Activated CD4-positive, alpha-beta memory T cell treated with anti-CD3 and anti-CD28 coated beads for 36 hours (primary cell): Measurements from ENCODE around the gene ZNF608. TPM values are rescaled to one million over a fixed set of nuclear protein-coding genes. Genes with fewer than 3 reads are reported as not detected.

Experiments used
- CTCF ChIA-PET: fragments of 350-600 bp; sonication (Branson Sonifier 250); formaldehyde crosslinking; loops from one replicate; lab custom pipeline; 2021; ENCODE audit warnings: antibody characterized with exemption, inconsistent platforms; lab: Charles Lee
- POLR2A ChIA-PET: fragments of 350-600 bp; sonication (Branson Sonifier 250); formaldehyde crosslinking; loops from one replicate; lab custom pipeline; 2021; ENCODE audit warnings: antibody characterized with exemption; lab: Charles Lee
- DNase-seq: peaks from one replicate; pipeline ENCODE4 v3.0.0-alpha.2; 2020
- H3K27ac Mint-ChIP-seq: one replicate; pipeline ENCODE4 v1.8.0; 2021; ENCODE audit warnings: mixed read lengths
- H3K27me3 Mint-ChIP-seq: one replicate; pipeline ENCODE4 v1.8.0; 2021; ENCODE audit warnings: mixed read lengths
- H3K36me3 Mint-ChIP-seq: one replicate; pipeline ENCODE4 v1.8.0; 2021; ENCODE audit warnings: mixed read lengths
- H3K4me1 Mint-ChIP-seq: one replicate; pipeline ENCODE4 v1.8.0; 2021; ENCODE audit warnings: low read depth, mixed read lengths
- H3K4me3 Mint-ChIP-seq: one replicate; pipeline ENCODE4 v1.8.0; 2021; ENCODE audit warnings: mild to moderate bottlenecking, mixed read lengths
- H3K9me3 Mint-ChIP-seq: one replicate; pipeline ENCODE4 v1.8.0; 2021; ENCODE audit warnings: mixed read lengths
- intact Hi-C: fragments of 100-400 bp; cut with micrococcal nuclease; formaldehyde crosslinking; loops from one replicate; pipeline ENCODE4 v1.15.1; 2023
- total RNA-seq, 2 experiments: library from RNA; stranded (reverse); gene quantifications; one replicate each; pipeline ENCODE4 v1.2.3, GENCODE V29; 2021

The ZNF608 gene
- total RNA-seq, 2 experiments from 2014 or later, result not detected

- CTCF ChIA-PET, result no interaction called here
- Mint-ChIP-seq H3K4me1 (no peaks in the 10 kb centered on the region), H3K36me3 (no peaks in the 10 kb centered on the region), H3K4me3 (no peak overlapping the region), H3K9me3 (peaks cover 4% of the 10 kb centered on the region), H3K27me3 (no peaks in the 10 kb centered on the region), H3K27ac (no peak overlapping the region)
- DNase-seq, result no peak
- intact Hi-C loops, result no loop called here
- POLR2A ChIA-PET, result no interaction called here
Observed at GRCh38 chr5:124771761-124772160, 25.3 kb upstream of the ZNF608 start.

- ChIA-PET POLR2A (no interaction called here), CTCF (no interaction called here)
- H3K36me3 Mint-ChIP-seq, result no peaks in the 10 kb centered on the region
- no peaks in the 10 kb centered on the region for H3K4me1 Mint-ChIP-seq
- no peaks in the 10 kb centered on the region for H3K9me3 Mint-ChIP-seq
- no peak for DNase-seq
- H3K4me3 Mint-ChIP-seq, result no peak overlapping the region
- no peak overlapping the region for H3K27ac Mint-ChIP-seq
- intact Hi-C loops, result no loop called here
- no peaks in the 10 kb centered on the region for H3K27me3 Mint-ChIP-seq
Observed at GRCh38 chr5:124764992-124765611, 18.7 kb upstream of the ZNF608 start.

- DNase-seq, result no peak
- no peaks in the 10 kb centered on the region for H3K9me3 Mint-ChIP-seq
- H3K4me1 Mint-ChIP-seq, result no peaks in the 10 kb centered on the region
- ChIA-PET POLR2A (no interaction called here), CTCF (no interaction called here)
- H3K4me3 Mint-ChIP-seq, result no peak overlapping the region
- H3K27me3 Mint-ChIP-seq, result no peaks in the 10 kb centered on the region
- no peaks in the 10 kb centered on the region for H3K36me3 Mint-ChIP-seq
- intact Hi-C loops, result no loop called here
- H3K27ac Mint-ChIP-seq, result no peak overlapping the region
Observed at GRCh38 chr5:124764585-124764984, 18.1 kb upstream of the ZNF608 start.

- ChIA-PET POLR2A (no interaction called here), CTCF (no interaction called here)
- Mint-ChIP-seq H3K36me3 (no peaks in the 10 kb centered on the region), H3K9me3 (no peaks in the 10 kb centered on the region), H3K27me3 (no peaks in the 10 kb centered on the region), H3K27ac (no peak overlapping the region), H3K4me3 (no peak overlapping the region), H3K4me1 (no peaks in the 10 kb centered on the region)
- intact Hi-C loops, result no loop called here
- no peak for DNase-seq
Observed at GRCh38 chr5:124761010-124761409, 14.6 kb upstream of the ZNF608 start.

- POLR2A ChIA-PET, result no interaction called here
- no peaks in the 10 kb centered on the region for H3K36me3 Mint-ChIP-seq
- DNase-seq, result no peak
- no peaks in the 10 kb centered on the region for H3K27me3 Mint-ChIP-seq
- intact Hi-C loops, result no loop called here
- H3K27ac Mint-ChIP-seq, result no peak overlapping the region
- peaks cover under 1% of the 10 kb centered on the region for H3K9me3 Mint-ChIP-seq
- no peaks in the 10 kb centered on the region for H3K4me1 Mint-ChIP-seq
- CTCF ChIA-PET, result no interaction called here
- H3K4me3 Mint-ChIP-seq, result no peak overlapping the region
Observed at GRCh38 chr5:124760608-124761007, 14.2 kb upstream of the ZNF608 start.

GRCh38 chr5:124755565-124755964 lies 9.1 kb upstream of the ZNF608 start:
- POLR2A ChIA-PET, result no interaction called here
- H3K27ac Mint-ChIP-seq, result no peak overlapping the region
- intact Hi-C loops, result no loop called here

GRCh38 chr5:124755041-124755440 lies 8.6 kb upstream of the ZNF608 start:
- no peaks in the 10 kb centered on the region for H3K4me1 Mint-ChIP-seq
- H3K4me3 Mint-ChIP-seq, result no peak overlapping the region
- no peak for DNase-seq
- ChIA-PET CTCF (no interaction called here), POLR2A (no interaction called here)
- no peaks in the 10 kb centered on the region for H3K27me3 Mint-ChIP-seq
- peaks cover 1% of the 10 kb centered on the region for H3K9me3 Mint-ChIP-seq
- no peaks in the 10 kb centered on the region for H3K36me3 Mint-ChIP-seq
- intact Hi-C loops, result no loop called here
- no peak overlapping the region for H3K27ac Mint-ChIP-seq

More at GRCh38 chr5:124755565-124755964, 9.1 kb upstream of the ZNF608 start:
- Mint-ChIP-seq H3K4me1 (no peaks in the 10 kb centered on the region), H3K36me3 (no peaks in the 10 kb centered on the region), H3K4me3 (no peak overlapping the region), H3K27me3 (no peaks in the 10 kb centered on the region), H3K9me3 (peaks cover 1% of the 10 kb centered on the region)
- CTCF ChIA-PET, result no interaction called here
- no peak for DNase-seq

- Mint-ChIP-seq H3K36me3 (no peaks in the 10 kb centered on the region), H3K27me3 (peaks cover under 1% of the 10 kb centered on the region), H3K27ac (no peak overlapping the region), H3K9me3 (peaks cover 1% of the 10 kb centered on the region), H3K4me1 (no peaks in the 10 kb centered on the region), H3K4me3 (no peak overlapping the region)
- DNase-seq, result no peak
- intact Hi-C loops, result no loop called here
- CTCF ChIA-PET, result no interaction called here
- POLR2A ChIA-PET, result no interaction called here
Observed at GRCh38 chr5:124754206-124754927, 7.9 kb upstream of the ZNF608 start.

- no peaks in the 10 kb centered on the region for H3K36me3 Mint-ChIP-seq
- no peak overlapping the region for H3K4me3 Mint-ChIP-seq
- POLR2A ChIA-PET, result no interaction called here
- H3K9me3 Mint-ChIP-seq, result peaks cover 1% of the 10 kb centered on the region
- peaks cover 12% of the 10 kb centered on the region for H3K27me3 Mint-ChIP-seq
- intact Hi-C loops, result no loop called here
- no peaks in the 10 kb centered on the region for H3K4me1 Mint-ChIP-seq
- no peak for DNase-seq
- CTCF ChIA-PET, result no interaction called here
- H3K27ac Mint-ChIP-seq, result no peak overlapping the region
Observed at GRCh38 chr5:124752854-124753720, 6.6 kb upstream of the ZNF608 start.

- intact Hi-C loops, result no loop called here
- Mint-ChIP-seq H3K4me3 (no peak overlapping the region), H3K27me3 (peaks cover 31% of the 10 kb centered on the region), H3K9me3 (peaks cover 1% of the 10 kb centered on the region), H3K27ac (no peak overlapping the region), H3K36me3 (no peaks in the 10 kb centered on the region), H3K4me1 (peaks cover 6% of the 10 kb centered on the region)
- CTCF ChIA-PET, result interaction anchor here (0.8 kb wide), 1 partner anchor 11 kb away, joined by 3 read pairs; no protein-coding TSS in a partner anchor
- DNase-seq, result no peak
- POLR2A ChIA-PET, result no interaction called here
Observed at GRCh38 chr5:124751031-124751430, 4.6 kb upstream of the ZNF608 start.

GRCh38 chr5:124748687-124749594 lies 2.5 kb upstream of the ZNF608 start:
- Mint-ChIP-seq H3K27ac (no peak overlapping the region), H3K4me3 (no peak overlapping the region), H3K36me3 (no peaks in the 10 kb centered on the region), H3K27me3 (peaks cover 31% of the 10 kb centered on the region), H3K4me1 (peaks cover 6% of the 10 kb centered on the region), H3K9me3 (no peaks in the 10 kb centered on the region)
- DNase-seq, result no peak
- ChIA-PET CTCF (no interaction called here), POLR2A (no interaction called here)
- intact Hi-C loops, result no loop called here
